ENCODE data around the gene GABBR1. TPM values are rescaled to one million over a fixed set of nuclear protein-coding genes. Genes with fewer than 3 reads are reported as not detected.

GABBR1 gene
- total RNA-seq, 1 donor from 2014 or later = 120 TPM

DNA sequence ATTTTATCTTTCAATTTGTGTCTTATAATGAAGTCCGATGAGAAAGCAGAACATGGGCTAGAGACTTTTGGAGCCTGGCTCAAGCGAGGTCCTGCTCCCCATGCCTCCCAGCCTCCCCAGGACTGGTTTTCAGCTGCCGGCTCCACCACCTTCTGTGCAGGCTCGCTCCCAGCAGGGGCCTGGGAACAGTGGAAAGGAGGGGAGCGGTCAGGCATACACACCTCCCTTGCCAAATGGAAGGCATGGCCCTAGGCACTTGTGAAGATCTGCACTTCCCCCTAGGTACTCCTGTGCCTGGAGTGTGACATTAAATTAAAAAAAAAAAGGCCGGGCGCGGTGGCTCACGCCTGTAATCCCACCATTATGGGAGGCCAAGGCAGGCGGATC lies 19.2 kb upstream of the GABBR1 start:
- DNase-seq (ENCODE audit: low spot score, unreplicated experiment) = no peak
- H3K4me1 Mint-ChIP-seq (ENCODE audit: low read depth) = peaks cover 9% of the 10 kb centered on the region
- H3K4me3 Mint-ChIP-seq (ENCODE audit: low read depth) = no peak overlapping the region

GRCh38 chr6:29651413-29652197 lies 18.6 kb upstream of the GABBR1 start:
- Mint-ChIP-seq H3K4me3 (ENCODE audit: low read depth) (no peak overlapping the region), H3K27me3 (peaks cover 3% of the 10 kb centered on the region), H3K36me3 (ENCODE audit: insufficient read depth) (no peaks in the 10 kb centered on the region), H3K9me3 (ENCODE audit: low read depth) (no peaks in the 10 kb centered on the region), H3K4me1 (ENCODE audit: low read depth) (peaks cover 9% of the 10 kb centered on the region), H3K27ac (no peak overlapping the region)
- peak; percentile 74 for TF ChIP-seq CTCF (IDR thresholded peaks at IDR 0.05; ENCODE audit: unreplicated experiment)
- no peak for DNase-seq (ENCODE audit: low spot score, unreplicated experiment)

More for the DNA sequence above, 19.2 kb upstream of the GABBR1 start:
- no peak for TF ChIP-seq CTCF (IDR thresholded peaks at IDR 0.05; ENCODE audit: unreplicated experiment)
- H3K27ac Mint-ChIP-seq = no peak overlapping the region
- no peaks in the 10 kb centered on the region for H3K9me3 Mint-ChIP-seq (ENCODE audit: low read depth)
- H3K36me3 Mint-ChIP-seq (ENCODE audit: insufficient read depth) = no peaks in the 10 kb centered on the region
- peaks cover 3% of the 10 kb centered on the region for H3K27me3 Mint-ChIP-seq

GRCh38 chr6:29649701-29650673 lies 17.0 kb upstream of the GABBR1 start:
- Mint-ChIP-seq H3K9me3 (ENCODE audit: low read depth) (no peaks in the 10 kb centered on the region), H3K27ac (peak overlapping the region; percentile 99), H3K4me3 (ENCODE audit: low read depth) (peak overlapping the region; percentile 89), H3K4me1 (ENCODE audit: low read depth) (peaks cover 8% of the 10 kb centered on the region), H3K27me3 (no peaks in the 10 kb centered on the region), H3K36me3 (ENCODE audit: insufficient read depth) (no peaks in the 10 kb centered on the region)
- TF ChIP-seq CTCF (IDR thresholded peaks at IDR 0.05; ENCODE audit: unreplicated experiment) = peak; percentile 94
- DNase-seq (ENCODE audit: low spot score, unreplicated experiment) = peak; percentile 95

DNA sequence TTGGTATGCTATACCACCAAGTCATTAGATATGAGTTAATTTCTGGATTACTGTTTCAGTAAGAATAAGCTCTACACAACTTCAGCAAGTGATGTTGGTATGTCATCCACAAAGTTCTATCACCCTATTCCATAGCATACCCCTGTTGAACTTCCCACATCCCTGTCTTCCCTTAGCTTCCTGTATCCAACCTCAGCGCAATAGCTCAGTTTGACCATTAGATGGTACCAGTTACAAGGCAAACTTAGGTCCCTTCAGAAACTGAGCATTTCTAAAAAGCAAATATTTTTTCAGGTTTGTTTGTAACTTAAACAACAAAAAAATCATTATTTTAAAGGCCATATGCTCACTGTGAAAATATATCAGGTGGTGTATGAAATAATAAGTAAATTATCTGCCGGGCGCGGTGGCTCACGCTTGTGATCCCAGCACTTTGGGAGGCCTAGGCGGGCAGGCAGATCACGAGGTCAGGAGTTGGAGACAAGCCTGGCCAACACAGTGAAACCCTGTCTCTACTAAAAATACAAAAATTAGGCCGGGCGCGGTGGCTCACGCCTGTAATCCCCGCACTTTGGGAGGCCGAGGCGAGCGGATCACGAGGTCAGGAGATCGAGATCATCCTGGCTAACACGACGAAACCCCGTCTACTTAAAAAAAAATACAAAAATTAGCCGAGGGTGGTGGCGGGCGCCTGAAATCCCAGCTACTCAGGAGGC lies 15.1 kb upstream of the GABBR1 start:
- Mint-ChIP-seq H3K36me3 (ENCODE audit: insufficient read depth) (no peaks in the 10 kb centered on the region), H3K4me3 (ENCODE audit: low read depth) (no peak overlapping the region)

More for the DNA sequence above, 15.1 kb upstream of the GABBR1 start:
- peak; percentile 56 for TF ChIP-seq CTCF (IDR thresholded peaks at IDR 0.05; ENCODE audit: unreplicated experiment)
- Mint-ChIP-seq H3K9me3 (ENCODE audit: low read depth) (no peaks in the 10 kb centered on the region), H3K27ac (no peak overlapping the region), H3K4me1 (ENCODE audit: low read depth) (peaks cover 8% of the 10 kb centered on the region), H3K27me3 (no peaks in the 10 kb centered on the region)
- no peak for DNase-seq (ENCODE audit: low spot score, unreplicated experiment)
